ENCODE data around the gene SUMO3. TPM values are rescaled to one million over a fixed set of nuclear protein-coding genes. Genes with fewer than 3 reads are reported as not detected.

The SUMO3 gene
- total and polyA plus RNA-seq, 2 experiments from 2014 or later = 90.8 to 103 TPM

DNA sequence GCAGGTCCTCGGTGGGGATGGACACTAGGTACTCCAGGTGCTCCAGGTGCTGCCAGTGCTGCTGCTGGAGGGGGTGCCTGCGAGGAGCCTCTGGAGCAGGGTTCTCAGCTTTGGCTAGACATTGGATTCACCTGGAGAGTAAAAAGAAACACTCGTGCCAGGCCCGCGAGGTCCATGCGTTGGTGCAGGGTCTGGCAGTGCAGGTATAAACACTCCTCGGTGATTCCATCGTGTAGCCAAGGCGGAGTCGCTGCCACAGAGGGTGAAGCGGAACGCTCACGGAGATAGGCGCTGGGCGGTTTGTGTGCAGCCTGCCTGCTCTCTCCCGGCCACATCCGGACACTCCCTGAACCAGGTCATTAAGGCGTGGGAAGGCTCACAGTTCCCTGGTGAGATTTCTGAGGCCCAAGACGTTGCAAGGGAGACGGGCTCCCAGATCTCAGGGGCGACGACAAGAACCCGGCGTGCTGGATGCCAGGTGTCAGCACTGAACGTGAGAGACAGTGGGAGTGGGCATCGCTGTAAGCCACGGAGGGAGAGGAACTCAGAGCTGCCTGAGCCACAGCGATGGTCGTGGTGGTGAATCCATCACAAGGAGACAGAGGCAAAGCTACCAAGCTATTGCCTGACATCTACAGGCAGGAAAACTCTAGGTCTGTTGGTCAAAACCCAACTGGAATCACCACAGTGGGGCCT is 17.2 kb upstream of the SUMO3 start (continued):
- TF ChIP-seq ZNF462 (CRISPR knock-in tag; IDR thresholded peaks at IDR 0.05) (no peak), ZNF114 (CRISPR knock-in tag; IDR thresholded peaks at IDR 0.05) (no peak), POLR2AphosphoS5 (IDR thresholded peaks at IDR 0.05; ENCODE audit: low read depth) (no peak)
- TF ChIP-seq, protein P1, sequence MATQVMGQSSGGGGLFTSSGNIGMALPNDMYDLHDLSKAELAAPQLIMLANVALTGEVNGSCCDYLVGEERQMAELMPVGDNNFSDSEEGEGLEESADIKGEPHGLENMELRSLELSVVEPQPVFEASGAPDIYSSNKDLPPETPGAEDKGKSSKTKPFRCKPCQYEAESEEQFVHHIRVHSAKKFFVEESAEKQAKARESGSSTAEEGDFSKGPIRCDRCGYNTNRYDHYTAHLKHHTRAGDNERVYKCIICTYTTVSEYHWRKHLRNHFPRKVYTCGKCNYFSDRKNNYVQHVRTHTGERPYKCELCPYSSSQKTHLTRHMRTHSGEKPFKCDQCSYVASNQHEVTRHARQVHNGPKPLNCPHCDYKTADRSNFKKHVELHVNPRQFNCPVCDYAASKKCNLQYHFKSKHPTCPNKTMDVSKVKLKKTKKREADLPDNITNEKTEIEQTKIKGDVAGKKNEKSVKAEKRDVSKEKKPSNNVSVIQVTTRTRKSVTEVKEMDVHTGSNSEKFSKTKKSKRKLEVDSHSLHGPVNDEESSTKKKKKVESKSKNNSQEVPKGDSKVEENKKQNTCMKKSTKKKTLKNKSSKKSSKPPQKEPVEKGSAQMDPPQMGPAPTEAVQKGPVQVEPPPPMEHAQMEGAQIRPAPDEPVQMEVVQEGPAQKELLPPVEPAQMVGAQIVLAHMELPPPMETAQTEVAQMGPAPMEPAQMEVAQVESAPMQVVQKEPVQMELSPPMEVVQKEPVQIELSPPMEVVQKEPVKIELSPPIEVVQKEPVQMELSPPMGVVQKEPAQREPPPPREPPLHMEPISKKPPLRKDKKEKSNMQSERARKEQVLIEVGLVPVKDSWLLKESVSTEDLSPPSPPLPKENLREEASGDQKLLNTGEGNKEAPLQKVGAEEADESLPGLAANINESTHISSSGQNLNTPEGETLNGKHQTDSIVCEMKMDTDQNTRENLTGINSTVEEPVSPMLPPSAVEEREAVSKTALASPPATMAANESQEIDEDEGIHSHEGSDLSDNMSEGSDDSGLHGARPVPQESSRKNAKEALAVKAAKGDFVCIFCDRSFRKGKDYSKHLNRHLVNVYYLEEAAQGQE (IDR thresholded peaks at IDR 0.05; ENCODE audit: unreplicated experiment) = no peak
